H9 (cell line): ENCODE data around the gene WDR27. TPM values are rescaled to one million over a fixed set of nuclear protein-coding genes. Genes with fewer than 3 reads are reported as not detected.

Experiments used
- DNase-seq: peaks from one replicate; pipeline ENCODE4 v3.0.0-alpha.2; 2017
- H2AFZ ChIP-seq: one replicate; pipeline ENCODE4 v1.6.1; 2013; ENCODE audit warnings: mild to moderate bottlenecking, low read length, control low read depth, moderate library complexity
- H2AK5ac ChIP-seq: 2 replicates; pipeline ENCODE4 v1.6.1; 2013; ENCODE audit warnings: low read length, control low read depth, mixed read lengths; ENCODE audit not compliant: insufficient read length
- H2BK120ac ChIP-seq: one replicate; pipeline ENCODE4 v1.6.1; 2013; ENCODE audit warnings: low read depth, mild to moderate bottlenecking, low read length, control low read depth, inconsistent platforms; ENCODE audit not compliant: poor library complexity, severe bottlenecking
- H2BK12ac ChIP-seq: 2 replicates; pipeline ENCODE4 v1.6.1; 2013; ENCODE audit warnings: low read length, control low read depth, mixed read lengths, low read depth; ENCODE audit not compliant: insufficient read length
- H2BK15ac ChIP-seq: 2 replicates; pipeline ENCODE4 v1.6.1; 2013; ENCODE audit warnings: low read depth, low read length, control low read depth
- H2BK20ac ChIP-seq: one replicate; pipeline ENCODE4 v1.6.1; 2013; ENCODE audit warnings: low read depth, mild to moderate bottlenecking, low read length, control low read depth, inconsistent platforms; ENCODE audit not compliant: poor library complexity, severe bottlenecking
- H2BK5ac ChIP-seq: 2 replicates; pipeline ENCODE4 v1.6.1; 2013; ENCODE audit warnings: low read length, control low read depth, mixed read lengths; ENCODE audit not compliant: insufficient read length
- H3K14ac ChIP-seq: 2 replicates; pipeline ENCODE4 v1.6.1; 2013; ENCODE audit warnings: low read length, control low read depth; ENCODE audit not compliant: insufficient read depth
- H3K18ac ChIP-seq: 2 replicates; pipeline ENCODE4 v1.6.1; 2013; ENCODE audit warnings: low read depth, mild to moderate bottlenecking, mixed read lengths, low read length, control low read depth; ENCODE audit not compliant: insufficient read length
- H3K23ac ChIP-seq: 2 replicates; pipeline ENCODE4 v1.6.1; 2013; ENCODE audit warnings: low read length, control low read depth, mixed read lengths, low read depth; ENCODE audit not compliant: insufficient read length
- H3K23me2 ChIP-seq: 2 replicates; pipeline ENCODE4 v1.6.1; 2013; ENCODE audit warnings: low read depth, mild to moderate bottlenecking, mixed read lengths, low read length, control low read depth; ENCODE audit not compliant: insufficient read length, poor library complexity, severe bottlenecking
- H3K27ac ChIP-seq: 2 replicates; pipeline ENCODE4 v1.5.1; 2013; ENCODE audit warnings: low read length, control low read depth, mixed read lengths, low read depth; ENCODE audit not compliant: insufficient read length
- H3K27me3 ChIP-seq: 2 replicates; pipeline ENCODE4 v1.6.1; 2013; ENCODE audit warnings: low read length, control low read depth, inconsistent platforms; ENCODE audit not compliant: insufficient read depth
- H3K4ac ChIP-seq: 2 replicates; pipeline ENCODE4 v1.6.1; 2013; ENCODE audit warnings: low read depth, mild to moderate bottlenecking, control low read depth, inconsistent platforms, low read length, moderate library complexity
- H3K4me1 ChIP-seq: 2 replicates; pipeline ENCODE4 v1.6.1; 2013; ENCODE audit warnings: low read length, control low read depth, inconsistent platforms; ENCODE audit not compliant: insufficient read depth
- H3K4me2 ChIP-seq: 2 replicates; pipeline ENCODE4 v1.6.1; 2013; ENCODE audit warnings: low read length, control low read depth, mixed read lengths; ENCODE audit not compliant: insufficient read length, insufficient read depth
- H3K56ac ChIP-seq: 2 replicates; pipeline ENCODE4 v1.6.1; 2013; ENCODE audit warnings: low read depth, mild to moderate bottlenecking, mixed read lengths, low read length, control low read depth; ENCODE audit not compliant: insufficient read length
- H3K79me1 ChIP-seq: 2 replicates; pipeline ENCODE4 v1.6.1; 2013; ENCODE audit warnings: low read depth, mild to moderate bottlenecking, moderate library complexity, low read length, control low read depth, inconsistent platforms; ENCODE audit not compliant: insufficient read depth, poor library complexity, severe bottlenecking
- H3K79me2 ChIP-seq: 2 replicates; pipeline ENCODE4 v1.6.1; 2013; ENCODE audit warnings: low read length, control low read depth, inconsistent platforms; ENCODE audit not compliant: insufficient read depth
- H3K9ac ChIP-seq: 2 replicates; pipeline ENCODE4 v1.6.1; 2013; ENCODE audit warnings: low read length, control low read depth, mixed read lengths; ENCODE audit not compliant: insufficient read length; ENCODE audit errors: extremely low read depth
- H3K9me3 ChIP-seq: one replicate; pipeline ENCODE4 v1.6.1; 2013; ENCODE audit warnings: low read depth, low read length, inconsistent platforms; ENCODE audit not compliant: control insufficient read depth
- H3T11ph ChIP-seq: one replicate; pipeline ENCODE4 v1.6.1; 2013; ENCODE audit warnings: mild to moderate bottlenecking, low read length, control low read depth, inconsistent platforms
- H4K20me1 ChIP-seq: one replicate; pipeline ENCODE4 v1.6.1; 2013; ENCODE audit not compliant: control insufficient read depth, insufficient read length, insufficient read depth
- H4K5ac ChIP-seq: 2 replicates; pipeline ENCODE4 v1.6.1; 2013; ENCODE audit warnings: low read depth, mild to moderate bottlenecking, mixed read lengths, low read length, control low read depth; ENCODE audit not compliant: insufficient read length
- H4K8ac ChIP-seq: replicated peaks from 2 replicates; pipeline ENCODE4 v1.6.1; 2013; ENCODE audit warnings: low read length, control low read depth, mixed read lengths, low read depth; ENCODE audit not compliant: insufficient read length
- H4K91ac ChIP-seq: 2 replicates; pipeline ENCODE4 v1.6.1; 2013; ENCODE audit warnings: low read depth, mild to moderate bottlenecking, moderate library complexity, mixed read lengths, low read length, control low read depth; ENCODE audit not compliant: insufficient read length
- H3K27ac Mint-ChIP-seq, 3 experiments: 2 replicates in 2 of 3; 3 replicates in 1 of 3; pipeline ENCODE4 v1.8.0; 2020 to 2021; ENCODE audit warnings: mixed read lengths in 3 of 3, mild to moderate bottlenecking in 1 of 3, moderate library complexity in 1 of 3
- H3K27me3 Mint-ChIP-seq: 2 replicates; pipeline ENCODE4 v1.8.0; 2021; ENCODE audit warnings: low read depth, mild to moderate bottlenecking, moderate library complexity, mixed read lengths
- H3K36me3 Mint-ChIP-seq, 3 experiments: 2 replicates in 2 of 3; 3 replicates in 1 of 3; pipeline ENCODE4 v1.8.0; 2020 to 2021; ENCODE audit warnings: low read depth in 3 of 3, mixed read lengths in 3 of 3; ENCODE audit not compliant: insufficient read depth in 1 of 3
- H3K4me1 Mint-ChIP-seq, 2 experiments: 2 replicates each; pipeline ENCODE4 v1.8.0; 2020; ENCODE audit warnings: mixed read lengths in 2 of 2
- H3K4me3 Mint-ChIP-seq, 2 experiments: 2 replicates in 1 of 2; 3 replicates in 1 of 2; pipeline ENCODE4 v1.8.0; 2020 to 2021; ENCODE audit warnings: mild to moderate bottlenecking in 2 of 2, mixed read lengths in 2 of 2, moderate library complexity in 1 of 2
- H3K9me3 Mint-ChIP-seq, 2 experiments: 2 replicates in 1 of 2; 3 replicates in 1 of 2; pipeline ENCODE4 v1.8.0; 2020; ENCODE audit warnings: mild to moderate bottlenecking in 2 of 2, mixed read lengths in 2 of 2, moderate library complexity in 1 of 2
- CTCF ChIP-seq: fragments of 200-600 bp; sonication (generic); conservative IDR thresholded peaks from 3 replicates; pipeline ENCODE4 v1.8.0; 2021; ENCODE audit warnings: antibody characterized with exemption, mild to moderate bottlenecking
- WGBS: extraction: QIAGEN DNeasy Blood & Tissue Kit; methylation state at CpG from one replicate; pipeline ENCODE4 v1.1.7; 2013; ENCODE audit warnings: missing lambda C conversion rate, low lambda C conversion rate, mixed read lengths; ENCODE audit not compliant: insufficient read length; ENCODE audit errors: extremely low coverage; 5-methylcytosine and 5-hydroxymethylcytosine counted together
- total RNA-seq: library from RNA; stranded (reverse); gene quantifications from 2 replicates; pipeline ENCODE4 v1.2.1, GENCODE V29; 2021

Gene WDR27
- total RNA-seq, 1 experiment from 2014 or later = 48.7 TPM

GRCh38 chr6:169723200-169723909 is 21.5 kb upstream of the WDR27 start:
- Histone ChIP-seq H3K4me1 (no peaks in the 10 kb centered on the region; the same call in 1 of the 2 replicates), H4K5ac (no peak overlapping the region), H2BK5ac (no peak overlapping the region), H4K8ac (no peak overlapping the region), H3K27ac (no peak overlapping the region), H3K79me2 (peaks cover 4% of the 10 kb centered on the region; the same call in 1 of the 2 replicates), H2BK120ac (no peak overlapping the region), H3K18ac (no peak overlapping the region), H3K14ac (peak overlapping the region; percentile 51), H2BK15ac (no peak overlapping the region; the same call in 1 of the 2 replicates), H3K56ac (no peak overlapping the region), H2AFZ (no peak overlapping the region), H3K4ac (no peak overlapping the region), H2BK12ac (no peak overlapping the region), H3K9ac (peak overlapping the region; percentile 73), H2AK5ac (no peak overlapping the region), H3K79me1 (no peaks in the 10 kb centered on the region), H3K23me2 (peaks cover 18% of the 10 kb centered on the region), H3T11ph (no peak overlapping the region), H3K9me3 (no peaks in the 10 kb centered on the region), H4K91ac (no peak overlapping the region), H3K4me2 (peak overlapping the region; percentile 98), H2BK20ac (no peak overlapping the region), H4K20me1 (no peaks in the 10 kb centered on the region), H3K27me3 (no peaks in the 10 kb centered on the region), H3K23ac (no peak overlapping the region)
- Mint-ChIP-seq H3K27me3 (peaks cover 4% of the 10 kb centered on the region), H3K36me3 (peaks cover 0 to 20% (median 11%) of the 10 kb centered on the region in 3 experiments; a peak in 4 of 7 replicates), H3K9me3 (no peaks in the 10 kb centered on the region; a peak in 2 of 5 replicates), H3K4me3 (peak overlapping the region; percentile 82 to 91), H3K27ac (peak overlapping the region in 1 of 3 experiments; percentile 19; a peak in 2 of 7 replicates), H3K4me1 (peaks cover 24 to 27% of the 10 kb centered on the region in 2 experiments)
- DNase-seq = peak; percentile 53
- WGBS = no CpG with 5 or more reads among the region's 70 CpGs
- no peak for TF ChIP-seq CTCF
